ENCODE measurements around the gene PFKP.
"Not testable (repeated sequence)": the region's sequence is repeated elsewhere in the genome, so short reads cannot be mapped to it uniquely, and the experiment has no call there.

The PFKP gene

GRCh38 chr10:3096149-3096548 is 28.8 kb downstream of the PFKP start:
- DNase-seq (ENCODE audit: extremely low read depth in 1 of 2, low read depth in 1 of 2) = no peak

GRCh38 chr10:3097160-3097559 is 29.8 kb downstream of the PFKP start:
- DNase-seq (ENCODE audit: extremely low read depth in 1 of 2, low read depth in 1 of 2) = no peak

- no peak for DNase-seq (ENCODE audit: extremely low read depth in 1 of 2, low read depth in 1 of 2)
Observed at GRCh38 chr10:3098689-3099088, 31.3 kb downstream of the PFKP start.

GRCh38 chr10:3099291-3100092 is 32.1 kb downstream of the PFKP start:
- no peak for DNase-seq (ENCODE audit: extremely low read depth in 1 of 2, low read depth in 1 of 2)

GRCh38 chr10:3100093-3100792 is 32.9 kb downstream of the PFKP start:
- DNase-seq (ENCODE audit: extremely low read depth in 1 of 2, low read depth in 1 of 2) = no peak

DNA sequence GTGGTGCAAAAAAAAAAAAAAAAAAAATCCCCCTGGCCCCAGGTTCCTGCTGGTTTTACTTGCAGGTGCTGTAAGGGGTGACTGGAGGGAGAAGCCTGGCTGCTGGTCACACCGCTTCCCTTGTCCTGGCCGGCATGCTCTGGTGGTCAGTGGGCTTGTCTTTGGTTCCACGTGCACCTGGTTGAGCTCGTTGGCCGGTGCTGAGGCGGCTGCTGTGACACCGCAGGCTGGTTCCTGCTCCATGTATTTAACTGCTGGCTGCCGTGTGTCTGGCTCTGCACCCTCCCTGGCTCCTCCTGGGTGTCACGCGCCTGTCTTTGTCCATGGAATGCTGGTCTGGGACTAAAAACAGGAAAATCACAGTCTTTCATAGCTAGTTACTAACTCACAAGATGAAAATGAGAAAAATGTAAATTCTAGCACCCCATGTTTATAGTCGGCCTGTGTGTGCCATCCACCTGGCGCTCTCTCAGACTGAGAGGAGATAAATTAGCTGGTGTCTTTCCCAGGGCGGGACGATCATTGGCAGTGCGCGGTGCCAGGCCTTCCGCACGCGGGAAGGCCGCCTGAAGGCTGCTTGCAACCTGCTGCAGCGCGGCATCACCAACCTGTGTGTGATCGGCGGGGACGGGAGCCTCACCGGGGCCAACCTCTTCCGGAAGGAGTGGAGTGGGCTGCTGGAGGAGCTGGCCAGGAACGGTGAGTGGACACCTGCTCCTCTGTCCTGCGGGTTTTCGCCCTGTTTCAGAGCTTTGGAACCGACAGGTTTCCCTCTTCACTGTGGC is 33.7 kb downstream of the PFKP start:
- DNase-seq (ENCODE audit: extremely low read depth in 1 of 2, low read depth in 1 of 2) = no peak

GRCh38 chr10:3102720-3103427 is 35.5 kb downstream of the PFKP start:
- DNase-seq (ENCODE audit: extremely low read depth in 1 of 2, low read depth in 1 of 2) = no peak

DNA sequence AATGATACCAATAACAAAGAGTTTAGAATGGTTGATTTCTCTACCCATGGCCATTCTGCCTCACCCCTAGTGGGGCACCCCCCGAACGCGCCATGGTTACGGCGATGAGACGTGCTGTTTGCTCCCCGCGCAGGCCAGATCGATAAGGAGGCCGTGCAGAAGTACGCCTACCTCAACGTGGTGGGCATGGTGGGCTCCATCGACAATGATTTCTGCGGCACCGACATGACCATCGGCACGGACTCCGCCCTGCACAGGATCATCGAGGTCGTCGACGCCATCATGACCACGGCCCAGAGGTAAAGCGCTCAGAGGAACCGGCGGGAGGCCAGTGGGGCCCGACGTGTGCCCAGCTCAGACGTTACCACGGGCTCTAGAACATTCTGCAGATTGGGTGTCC is 36.3 kb downstream of the PFKP start:
- no peak for DNase-seq (ENCODE audit: extremely low read depth in 1 of 2, low read depth in 1 of 2)

DNA sequence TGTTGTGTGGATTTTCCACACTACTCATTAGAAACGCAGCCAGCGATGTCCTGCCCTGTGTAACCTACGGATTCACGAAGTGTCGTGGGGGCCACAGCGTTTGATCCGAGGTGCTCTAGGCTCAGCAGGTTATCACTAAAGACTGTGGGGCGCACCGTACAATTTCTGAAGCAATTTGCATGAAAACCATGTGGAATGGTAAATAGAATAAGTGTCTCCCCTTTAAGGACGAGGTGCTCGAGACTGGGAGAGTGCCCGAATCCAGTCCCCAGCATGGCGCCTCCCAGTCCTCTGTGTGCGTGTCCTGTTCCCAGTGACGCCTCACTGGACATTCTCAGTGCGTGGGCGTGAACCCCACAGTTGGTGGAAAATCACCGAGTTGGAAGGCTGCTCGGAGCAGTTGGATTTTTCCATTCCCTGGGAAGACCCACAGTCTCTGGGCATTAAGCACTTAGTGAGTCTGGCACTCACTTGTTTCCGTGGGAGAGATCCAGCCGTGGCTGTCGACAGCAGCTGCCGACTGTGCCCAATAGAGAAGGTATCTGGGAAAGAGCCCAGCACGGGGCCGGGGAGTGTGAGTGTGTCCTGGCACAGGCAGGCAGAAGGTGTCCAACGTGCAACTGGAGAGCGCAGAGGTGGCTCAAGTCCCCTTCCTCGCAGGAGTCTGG is 37.0 kb downstream of the PFKP start:
- no peak for DNase-seq (ENCODE audit: extremely low read depth in 1 of 2, low read depth in 1 of 2)

- DNase-seq (ENCODE audit: extremely low read depth in 1 of 2, low read depth in 1 of 2) = no peak
Observed at GRCh38 chr10:3105166-3105565, 37.8 kb downstream of the PFKP start.

GRCh38 chr10:3105905-3106304 is 38.6 kb downstream of the PFKP start:
- no peak for DNase-seq (ENCODE audit: extremely low read depth in 1 of 2, low read depth in 1 of 2)

DNA sequence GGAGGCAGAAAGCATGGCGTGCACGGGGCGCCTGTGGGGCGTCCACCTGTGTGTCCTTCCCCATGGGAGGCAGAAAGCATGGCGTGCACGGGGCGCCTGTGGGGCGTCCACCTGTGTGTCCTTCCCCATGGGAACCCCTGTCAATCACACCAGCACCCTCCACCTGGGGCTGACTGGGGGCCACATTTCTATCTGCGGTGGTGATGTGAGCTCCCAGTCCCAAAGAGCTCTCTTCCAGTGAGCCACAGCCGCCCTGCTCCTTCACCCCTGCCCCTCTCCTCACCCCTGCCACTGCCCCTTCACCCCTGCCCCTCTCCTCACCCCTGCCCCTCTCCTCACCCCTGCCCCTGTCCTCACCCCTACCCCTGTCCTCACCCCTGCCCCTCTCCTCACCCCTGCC is 39.0 kb downstream of the PFKP start:
- DNase-seq (ENCODE audit: extremely low read depth in 1 of 2, low read depth in 1 of 2) = not testable (repeated sequence)

GRCh38 chr10:3106928-3107425 is 39.6 kb downstream of the PFKP start:
- no peak for DNase-seq (ENCODE audit: extremely low read depth in 1 of 2, low read depth in 1 of 2)

DNA sequence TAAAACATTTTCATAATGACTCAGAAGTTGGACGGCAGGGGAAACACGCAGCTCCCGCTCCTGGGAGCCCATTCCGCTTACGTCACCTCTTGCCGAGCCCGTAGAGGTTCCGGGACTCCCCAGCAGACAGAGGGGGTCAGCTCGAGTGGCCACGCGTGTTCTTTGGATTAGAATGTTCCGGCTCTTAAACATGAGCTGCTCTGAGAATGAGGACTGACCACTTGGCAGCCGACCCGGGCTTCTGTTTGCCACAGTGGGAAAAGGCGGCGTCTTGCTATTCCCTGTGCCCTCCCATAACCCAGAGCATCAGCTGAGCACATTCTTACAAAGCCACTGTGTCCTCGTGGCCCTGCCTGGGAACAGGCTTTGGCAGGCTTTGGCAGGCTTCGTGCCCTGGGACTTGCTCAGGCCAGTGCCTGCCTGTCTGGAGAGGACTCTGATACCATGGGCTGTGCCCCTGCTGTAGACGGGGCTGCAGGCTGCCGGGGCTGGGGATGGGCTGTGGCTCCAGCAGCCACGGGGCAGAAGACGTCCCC is 40.1 kb downstream of the PFKP start:
- no peak for DNase-seq (ENCODE audit: extremely low read depth in 1 of 2, low read depth in 1 of 2)

- no peak for DNase-seq (ENCODE audit: extremely low read depth in 1 of 2, low read depth in 1 of 2)
Observed at GRCh38 chr10:3108033-3108432, 40.7 kb downstream of the PFKP start.

DNA sequence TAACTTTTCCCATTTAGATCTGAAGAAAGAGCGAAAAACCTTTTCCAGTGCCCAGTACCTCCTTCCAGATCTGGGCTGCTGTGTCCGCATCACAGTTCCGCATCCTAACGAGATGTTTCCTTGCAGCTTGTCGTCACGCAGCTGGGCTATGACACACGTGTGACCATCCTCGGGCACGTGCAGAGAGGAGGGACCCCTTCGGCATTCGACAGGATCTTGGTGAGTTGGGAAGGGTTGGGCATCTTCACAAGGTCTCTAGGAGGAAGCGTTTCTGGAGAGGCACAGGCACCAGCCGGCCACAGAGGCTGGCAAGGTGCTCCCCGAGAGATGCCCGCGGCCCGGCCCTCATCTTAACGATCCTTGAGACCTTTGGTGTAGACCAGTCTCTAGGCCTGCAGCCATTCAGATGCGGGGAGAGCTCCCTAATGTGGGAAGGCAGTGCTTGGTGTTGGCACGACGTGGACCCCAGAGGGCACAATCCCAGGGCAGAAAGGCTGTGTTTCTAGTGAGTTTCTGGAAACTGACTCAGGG is 41.3 kb downstream of the PFKP start:
- no peak for DNase-seq (ENCODE audit: extremely low read depth in 1 of 2, low read depth in 1 of 2)

DNA sequence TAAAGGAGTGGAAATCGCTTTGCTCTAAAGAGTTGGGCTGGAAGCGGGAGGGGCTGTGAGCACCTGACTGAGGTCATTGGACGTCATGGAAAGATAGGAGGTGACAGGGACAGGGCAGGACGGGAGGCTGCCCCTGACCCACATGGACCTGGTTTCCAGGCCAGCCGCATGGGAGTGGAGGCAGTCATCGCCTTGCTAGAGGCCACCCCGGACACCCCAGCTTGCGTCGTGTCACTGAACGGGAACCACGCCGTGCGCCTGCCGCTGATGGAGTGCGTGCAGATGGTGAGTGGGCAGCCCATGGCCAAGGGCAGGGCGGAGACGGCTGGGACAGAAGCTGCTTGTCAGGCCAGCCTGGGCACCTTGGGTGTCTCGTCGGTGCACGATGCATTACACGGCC is 41.8 kb downstream of the PFKP start:
- no peak for DNase-seq (ENCODE audit: extremely low read depth in 1 of 2, low read depth in 1 of 2)

- DNase-seq (ENCODE audit: extremely low read depth in 1 of 2, low read depth in 1 of 2) = no peak
Observed at GRCh38 chr10:3109633-3110032, 42.3 kb downstream of the PFKP start.

- no peak for DNase-seq (ENCODE audit: extremely low read depth in 1 of 2, low read depth in 1 of 2)
Observed at GRCh38 chr10:3110782-3111620, 43.7 kb downstream of the PFKP start.
